KBM-7 (cell line): Measurements from ENCODE around the gene TM7SF3.
A peak's percentile ranks its signal among the peaks of the same experiment; 100 is the strongest.
"Not testable (repeated sequence)": the region's sequence is repeated elsewhere in the genome, so short reads cannot be mapped to it uniquely, and the experiment has no call there.

Experiments used
- DNase-seq: peaks from one replicate; pipeline ENCODE4 v3.0.0-alpha.2; 2015
- in situ Hi-C: fragments of 300-500 bp; cut with MboI; formaldehyde crosslinking; loops from 2 replicates; pipeline ENCODE4 v1.14.3; 2020; ENCODE audit warnings: low sequenced_read_pairs, low pct_unique_long_range_greater_than_20kb, mixed read lengths

Gene TM7SF3

GRCh38 chr12:26988703-26989102 is 25.5 kb downstream of the TM7SF3 start:
- no peak for DNase-seq
- in situ Hi-C loops: no loop called here

- DNase-seq: peak; percentile 74
- in situ Hi-C loops: no loop called here
Measured at GRCh38 chr12:26987634-26988424, 26.4 kb downstream of the TM7SF3 start.

GRCh38 chr12:26982866-26983265 is 31.3 kb downstream of the TM7SF3 start:
- in situ Hi-C loops: no loop called here
- no peak for DNase-seq

- no peak for DNase-seq
- in situ Hi-C loops: no loop called here
Measured at GRCh38 chr12:26979733-26980132, 34.5 kb downstream of the TM7SF3 start.

- in situ Hi-C loops: no loop called here
- DNase-seq: no peak
Measured at GRCh38 chr12:26978801-26979200, 35.4 kb downstream of the TM7SF3 start.

- peak; percentile 68 for DNase-seq
- in situ Hi-C loops: no loop called here
Measured at GRCh38 chr12:26976687-26977086, 37.5 kb downstream of the TM7SF3 start.

GRCh38 chr12:26971963-26972362 is 42.2 kb downstream of the TM7SF3 start:
- in situ Hi-C loops: no loop called here
- no peak for DNase-seq

GRCh38 chr12:26970136-26970535 is 44.0 kb downstream of the TM7SF3 start:
- in situ Hi-C loops: no loop called here
- DNase-seq: no peak

- in situ Hi-C loops: no loop called here
- DNase-seq: no peak
Measured at GRCh38 chr12:26966842-26967241, 47.3 kb downstream of the TM7SF3 start.

GRCh38 chr12:26963413-26963812 is 50.8 kb downstream of the TM7SF3 start:
- in situ Hi-C loops: no loop called here
- no peak for DNase-seq

GRCh38 chr12:26961803-26962202 is 52.4 kb downstream of the TM7SF3 start:
- in situ Hi-C loops: no loop called here
- DNase-seq: no peak

- DNase-seq, in situ Hi-C loops: not testable (repeated sequence)
Measured at GRCh38 chr12:26961391-26961790, 52.8 kb downstream of the TM7SF3 start.

GRCh38 chr12:26954027-26954426 is 60.2 kb downstream of the TM7SF3 start:
- DNase-seq: no peak
- in situ Hi-C loops: no loop called here

- no peak for DNase-seq
- in situ Hi-C loops: no loop called here
Measured at GRCh38 chr12:26953447-26953846, 60.7 kb downstream of the TM7SF3 start.

- no peak for DNase-seq
- in situ Hi-C loops: no loop called here
Measured at GRCh38 chr12:26948309-26948708, 65.9 kb downstream of the TM7SF3 start.

- peak; percentile 20 for DNase-seq
- in situ Hi-C loops: no loop called here
Measured at GRCh38 chr12:26941215-26941594, 73.0 kb downstream of the TM7SF3 start.

- DNase-seq: peak; percentile 20
- in situ Hi-C loops: no loop called here
Measured at GRCh38 chr12:26940516-26941214, 73.5 kb downstream of the TM7SF3 start.

GRCh38 chr12:26939953-26940352 is 74.2 kb downstream of the TM7SF3 start:
- in situ Hi-C loops: no loop called here
- peak; percentile 23 for DNase-seq

- peak; percentile 58 for DNase-seq
- in situ Hi-C loops: no loop called here
Measured at GRCh38 chr12:26939192-26939832, 74.9 kb downstream of the TM7SF3 start.

GRCh38 chr12:26938701-26939062 is 75.5 kb downstream of the TM7SF3 start:
- DNase-seq: no peak
- in situ Hi-C loops: no loop called here
